ENCODE measurements around the gene ATP9A. TPM values are rescaled to one million over a fixed set of nuclear protein-coding genes. Genes with fewer than 3 reads are reported as not detected.
"Not testable (repeated sequence)": the region's sequence is repeated elsewhere in the genome, so short reads cannot be mapped to it uniquely, and the experiment has no call there.

The ATP9A gene
- total RNA-seq, 2 experiments from 2014 or later = 0.21 to 0.50 TPM

- no peak for DNase-seq
- ChIA-PET POLR2A (no interaction called here), CTCF (interaction anchor here (0.6 to 1.3 kb wide), 3 partner anchors 14 to 1407 kb away, joined by 3 to 5 read pairs (median 3); no protein-coding TSS in a partner anchor)
- Mint-ChIP-seq H3K36me3 (ENCODE audit: low read depth) (no peaks in the 10 kb centered on the region), H3K9me3 (no peaks in the 10 kb centered on the region), H3K4me1 (no peaks in the 10 kb centered on the region), H3K27me3 (no peaks in the 10 kb centered on the region), H3K4me3 (no peak overlapping the region), H3K27ac (no peak overlapping the region)
These were observed 11.5 kb downstream of the ATP9A start for GRCh38 chr20:51756653-51757052.

- H3K27me3 Mint-ChIP-seq; H3K4me3 Mint-ChIP-seq; DNase-seq; CTCF ChIA-PET; POLR2A ChIA-PET; H3K36me3 Mint-ChIP-seq (ENCODE audit: low read depth); H3K27ac Mint-ChIP-seq; H3K9me3 Mint-ChIP-seq; H3K4me1 Mint-ChIP-seq: not testable (repeated sequence)
These were observed 15.0 kb downstream of the ATP9A start for GRCh38 chr20:51753220-51753619.

GRCh38 chr20:51752343-51752951, 15.7 kb downstream of the ATP9A start:
- H3K4me1 Mint-ChIP-seq = peaks cover 3% of the 10 kb centered on the region
- ChIA-PET POLR2A (no interaction called here), CTCF (no interaction called here)
- H3K4me3 Mint-ChIP-seq = no peak overlapping the region
- no peak overlapping the region for H3K27ac Mint-ChIP-seq
- H3K36me3 Mint-ChIP-seq (ENCODE audit: low read depth) = no peaks in the 10 kb centered on the region
- H3K9me3 Mint-ChIP-seq = no peaks in the 10 kb centered on the region
- no peak for DNase-seq
- H3K27me3 Mint-ChIP-seq = no peaks in the 10 kb centered on the region

GRCh38 chr20:51750770-51751388, 17.3 kb downstream of the ATP9A start:
- Mint-ChIP-seq H3K27ac (no peak overlapping the region), H3K4me3 (no peak overlapping the region), H3K27me3 (no peaks in the 10 kb centered on the region), H3K9me3 (no peaks in the 10 kb centered on the region), H3K4me1 (peaks cover 3% of the 10 kb centered on the region), H3K36me3 (ENCODE audit: low read depth) (no peaks in the 10 kb centered on the region)
- ChIA-PET POLR2A (no interaction called here), CTCF (interaction anchor here (0.5 kb wide), 1 partner anchor 460 kb away, joined by 4 read pairs; no protein-coding TSS in a partner anchor)
- no peak for DNase-seq

- Mint-ChIP-seq H3K27me3 (no peaks in the 10 kb centered on the region), H3K4me3 (no peak overlapping the region), H3K9me3 (no peaks in the 10 kb centered on the region), H3K4me1 (peaks cover 3% of the 10 kb centered on the region), H3K36me3 (ENCODE audit: low read depth) (no peaks in the 10 kb centered on the region), H3K27ac (no peak overlapping the region)
- CTCF ChIA-PET = interaction anchor here (0.5 kb wide), 1 partner anchor 460 kb away, joined by 4 read pairs; no protein-coding TSS in a partner anchor
- POLR2A ChIA-PET = no interaction called here
- DNase-seq = no peak
These were observed 18.0 kb downstream of the ATP9A start for GRCh38 chr20:51750037-51750769.

- CTCF ChIA-PET = no interaction called here
These were observed 18.5 kb downstream of the ATP9A start for GRCh38 chr20:51749674-51750036.

GRCh38 chr20:51747182-51747911, 20.8 kb downstream of the ATP9A start:
- Mint-ChIP-seq H3K4me1 (peaks cover 3% of the 10 kb centered on the region), H3K4me3 (no peak overlapping the region), H3K27ac (no peak overlapping the region), H3K27me3 (no peaks in the 10 kb centered on the region), H3K36me3 (ENCODE audit: low read depth) (no peaks in the 10 kb centered on the region), H3K9me3 (no peaks in the 10 kb centered on the region)
- POLR2A ChIA-PET = no interaction called here
- CTCF ChIA-PET = interaction anchor here (0.7 kb wide), 1 partner anchor 691 kb away, joined by 4 read pairs; no protein-coding TSS in a partner anchor
- DNase-seq = no peak

More at GRCh38 chr20:51749674-51750036, 18.5 kb downstream of the ATP9A start:
- Mint-ChIP-seq H3K9me3 (no peaks in the 10 kb centered on the region), H3K27ac (no peak overlapping the region), H3K27me3 (no peaks in the 10 kb centered on the region), H3K4me1 (peaks cover 3% of the 10 kb centered on the region), H3K4me3 (no peak overlapping the region), H3K36me3 (ENCODE audit: low read depth) (no peaks in the 10 kb centered on the region)
- no peak for DNase-seq
- POLR2A ChIA-PET = no interaction called here

- DNase-seq = no peak
- H3K9me3 Mint-ChIP-seq = no peaks in the 10 kb centered on the region
- no peaks in the 10 kb centered on the region for H3K27me3 Mint-ChIP-seq
- ChIA-PET CTCF (interaction anchor here (0.6 kb wide), 1 partner anchor 250 kb away, joined by 3 read pairs; no protein-coding TSS in a partner anchor), POLR2A (no interaction called here)
- H3K4me1 Mint-ChIP-seq = peaks cover 3% of the 10 kb centered on the region
- no peak overlapping the region for H3K27ac Mint-ChIP-seq
- no peaks in the 10 kb centered on the region for H3K36me3 Mint-ChIP-seq (ENCODE audit: low read depth)
- H3K4me3 Mint-ChIP-seq = no peak overlapping the region
These were observed 22.4 kb downstream of the ATP9A start for GRCh38 chr20:51745804-51746203.

GRCh38 chr20:51740838-51741237, 27.4 kb downstream of the ATP9A start:
- no peaks in the 10 kb centered on the region for H3K4me1 Mint-ChIP-seq
- POLR2A ChIA-PET = no interaction called here

GRCh38 chr20:51740308-51740707, 27.9 kb downstream of the ATP9A start:
- H3K36me3 Mint-ChIP-seq (ENCODE audit: low read depth); H3K9me3 Mint-ChIP-seq; DNase-seq; H3K4me3 Mint-ChIP-seq; CTCF ChIA-PET; H3K27me3 Mint-ChIP-seq; H3K27ac Mint-ChIP-seq; POLR2A ChIA-PET; H3K4me1 Mint-ChIP-seq: not testable (repeated sequence)

More at GRCh38 chr20:51740838-51741237, 27.4 kb downstream of the ATP9A start:
- Mint-ChIP-seq H3K27ac (no peak overlapping the region), H3K9me3 (no peaks in the 10 kb centered on the region), H3K36me3 (ENCODE audit: low read depth) (no peaks in the 10 kb centered on the region), H3K4me3 (no peak overlapping the region), H3K27me3 (no peaks in the 10 kb centered on the region)
- DNase-seq = no peak
- CTCF ChIA-PET = no interaction called here

GRCh38 chr20:51739722-51740249, 28.4 kb downstream of the ATP9A start:
- Mint-ChIP-seq H3K9me3 (no peaks in the 10 kb centered on the region), H3K27me3 (no peaks in the 10 kb centered on the region), H3K4me1 (no peaks in the 10 kb centered on the region), H3K4me3 (no peak overlapping the region), H3K27ac (no peak overlapping the region), H3K36me3 (ENCODE audit: low read depth) (no peaks in the 10 kb centered on the region)
- ChIA-PET CTCF (no interaction called here), POLR2A (no interaction called here)
- no peak for DNase-seq

GRCh38 chr20:51738877-51739447, 29.2 kb downstream of the ATP9A start:
- H3K36me3 Mint-ChIP-seq (ENCODE audit: low read depth) = no peaks in the 10 kb centered on the region
- no peaks in the 10 kb centered on the region for H3K27me3 Mint-ChIP-seq
- no peak for DNase-seq
- CTCF ChIA-PET = interaction anchor here (0.7 kb wide), 1 partner anchor 612 kb away, joined by 3 read pairs; no protein-coding TSS in a partner anchor
- POLR2A ChIA-PET = no interaction called here
- H3K4me1 Mint-ChIP-seq = no peaks in the 10 kb centered on the region
- no peak overlapping the region for H3K27ac Mint-ChIP-seq
- no peaks in the 10 kb centered on the region for H3K9me3 Mint-ChIP-seq
- H3K4me3 Mint-ChIP-seq = no peak overlapping the region
